Muscle layer of duodenum (tissue), 2 donors: ENCODE results near the gene PODXL.

Experiments
- H3K27ac ChIP-seq: one replicate; pipeline ENCODE4 v1.7.0; 2013; ENCODE audit warnings: mild to moderate bottlenecking, low read length
- H3K27me3 ChIP-seq: one replicate; pipeline ENCODE4 v1.7.0; 2013; ENCODE audit warnings: low read depth, mild to moderate bottlenecking, control low read depth, low read length
- H3K36me3 ChIP-seq, 2 donors: one replicate each; pipeline ENCODE4 v1.7.0; 2013; ENCODE audit warnings: low read length in 2 of 2, control low read depth in 1 of 2, mild to moderate bottlenecking in 1 of 2; ENCODE audit not compliant: insufficient read depth in 2 of 2, control insufficient read depth in 1 of 2
- H3K4me1 ChIP-seq, 2 donors: one replicate each; pipeline ENCODE4 v1.7.0; 2013; ENCODE audit warnings: low read length in 2 of 2, mild to moderate bottlenecking in 2 of 2, control low read depth in 1 of 2, moderate library complexity in 1 of 2; ENCODE audit not compliant: insufficient read depth in 2 of 2, control insufficient read depth in 1 of 2
- H3K4me3 ChIP-seq, 2 donors: one replicate each; pipeline ENCODE4 v1.7.0; 2013; ENCODE audit warnings: low read length in 2 of 2, low read depth in 1 of 2, mild to moderate bottlenecking in 1 of 2
- H3K9me3 ChIP-seq, 2 donors: one replicate each; pipeline ENCODE4 v1.7.0; 2013; ENCODE audit warnings: low read length in 2 of 2, control low read depth in 1 of 2, mild to moderate bottlenecking in 1 of 2; ENCODE audit not compliant: control insufficient read depth in 1 of 2
- donor health status: healthy.

Gene PODXL

GRCh38 chr7:131563918-131564317 lies 7.5 kb upstream of the PODXL start:
- Histone ChIP-seq H3K36me3 (no peaks in the 10 kb centered on the region), H3K4me1 (no peaks in the 10 kb centered on the region), H3K9me3 (no peaks in the 10 kb centered on the region), H3K27ac (no peak overlapping the region), H3K4me3 (no peak overlapping the region), H3K27me3 (no peaks in the 10 kb centered on the region)

- no peaks in the 10 kb centered on the region for H3K36me3 ChIP-seq
- H3K4me1 ChIP-seq, result peaks cover 0 to 2% of the 10 kb centered on the region in 2 donors
- no peaks in the 10 kb centered on the region for H3K9me3 ChIP-seq
- no peak overlapping the region for H3K27ac ChIP-seq
- H3K4me3 ChIP-seq, result no peak overlapping the region
- H3K27me3 ChIP-seq, result no peaks in the 10 kb centered on the region
These were observed 6.5 kb upstream of the PODXL start for GRCh38 chr7:131562941-131563340.

GRCh38 chr7:131560061-131560460 lies 3.6 kb upstream of the PODXL start:
- Histone ChIP-seq H3K4me1 (peaks cover 0 to 19% of the 10 kb centered on the region in 2 donors), H3K27me3 (no peaks in the 10 kb centered on the region), H3K4me3 (no peak overlapping the region), H3K27ac (no peak overlapping the region), H3K36me3 (no peaks in the 10 kb centered on the region), H3K9me3 (no peaks in the 10 kb centered on the region)

- Histone ChIP-seq H3K4me1 (peaks cover 0 to 19% of the 10 kb centered on the region in 2 donors), H3K4me3 (peak overlapping the region; percentile 50 to 79)
These were observed 1.4 kb upstream of the PODXL start for GRCh38 chr7:131557652-131558385.

GRCh38 chr7:131556909-131557651 lies 652 bp upstream of the PODXL start:
- Histone ChIP-seq H3K4me1 (peaks cover 0 to 19% of the 10 kb centered on the region in 2 donors), H3K36me3 (no peaks in the 10 kb centered on the region), H3K9me3 (no peaks in the 10 kb centered on the region), H3K4me3 (peak overlapping the region; percentile 50 to 79), H3K27me3 (no peaks in the 10 kb centered on the region), H3K27ac (no peak overlapping the region)

More at GRCh38 chr7:131557652-131558385, 1.4 kb upstream of the PODXL start:
- no peaks in the 10 kb centered on the region for H3K36me3 ChIP-seq
- no peaks in the 10 kb centered on the region for H3K9me3 ChIP-seq
- no peaks in the 10 kb centered on the region for H3K27me3 ChIP-seq
- H3K27ac ChIP-seq, result no peak overlapping the region

GRCh38 chr7:131555552-131556052 lies 826 bp downstream of the PODXL start:
- Histone ChIP-seq H3K36me3 (no peaks in the 10 kb centered on the region), H3K27me3 (no peaks in the 10 kb centered on the region), H3K9me3 (no peaks in the 10 kb centered on the region), H3K27ac (no peak overlapping the region), H3K4me1 (peaks cover 0 to 19% of the 10 kb centered on the region in 2 donors), H3K4me3 (peak overlapping the region; percentile 46 to 71)

GRCh38 chr7:131554880-131555516 lies 1.4 kb downstream of the PODXL start:
- Histone ChIP-seq H3K27me3 (no peaks in the 10 kb centered on the region), H3K27ac (no peak overlapping the region), H3K9me3 (no peaks in the 10 kb centered on the region), H3K4me1 (peaks cover 0 to 19% of the 10 kb centered on the region in 2 donors), H3K4me3 (peak overlapping the region; percentile 47 to 71), H3K36me3 (no peaks in the 10 kb centered on the region)

- Histone ChIP-seq H3K36me3 (no peaks in the 10 kb centered on the region), H3K4me3 (no peak overlapping the region), H3K27me3 (no peaks in the 10 kb centered on the region), H3K27ac (no peak overlapping the region), H3K4me1 (peaks cover 0 to 19% of the 10 kb centered on the region in 2 donors), H3K9me3 (no peaks in the 10 kb centered on the region)
These were observed 2.5 kb downstream of the PODXL start for GRCh38 chr7:131553931-131554330.

GRCh38 chr7:131552053-131552452 lies 4.4 kb downstream of the PODXL start:
- Histone ChIP-seq H3K4me1 (peaks cover 0 to 8% of the 10 kb centered on the region in 2 donors), H3K27ac (no peak overlapping the region), H3K9me3 (peaks cover 0 to 2% of the 10 kb centered on the region in 2 donors), H3K4me3 (no peak overlapping the region), H3K36me3 (no peaks in the 10 kb centered on the region), H3K27me3 (no peaks in the 10 kb centered on the region)

- H3K4me3 ChIP-seq, result no peak overlapping the region
- H3K27ac ChIP-seq, result no peak overlapping the region
- peaks cover 0 to 4% of the 10 kb centered on the region in 2 donors for H3K4me1 ChIP-seq
- H3K27me3 ChIP-seq, result no peaks in the 10 kb centered on the region
- H3K9me3 ChIP-seq, result peaks cover 0 to 2% of the 10 kb centered on the region in 2 donors
- no peaks in the 10 kb centered on the region for H3K36me3 ChIP-seq
These were observed 5.6 kb downstream of the PODXL start for GRCh38 chr7:131550846-131551245.

GRCh38 chr7:131548371-131548770 lies 8.1 kb downstream of the PODXL start:
- peaks cover 0 to 2% of the 10 kb centered on the region in 2 donors for H3K9me3 ChIP-seq
- H3K4me3 ChIP-seq, result no peak overlapping the region
- peaks cover 0 to 9% of the 10 kb centered on the region in 2 donors for H3K4me1 ChIP-seq
- H3K27me3 ChIP-seq, result no peaks in the 10 kb centered on the region
- no peak overlapping the region for H3K27ac ChIP-seq
- H3K36me3 ChIP-seq, result no peaks in the 10 kb centered on the region
